ENCODE measurements around the gene DCD. TPM values are rescaled to one million over a fixed set of nuclear protein-coding genes. Genes with fewer than 3 reads are reported as not detected.

Gene DCD
- total and polyA plus RNA-seq, 2 donors from 2014 or later, result not detected

- Histone ChIP-seq H3K36me3 (ENCODE audit: control insufficient read depth in 2 of 3, insufficient read depth in 3 of 3, low read length in 3 of 3) (no peaks in the 10 kb centered on the region), H3K27ac (ENCODE audit: low read depth in 2 of 2, low read length in 2 of 2) (no peak overlapping the region), H3K9ac (ENCODE audit: low read length in 3 of 3) (no peak overlapping the region), H3K27me3 (ENCODE audit: control insufficient read depth, insufficient read depth, low read length) (no peaks in the 10 kb centered on the region), H3K4me3 (ENCODE audit: low read length in 3 of 3) (no peak overlapping the region), H3K4me1 (ENCODE audit: control insufficient read depth in 2 of 3, insufficient read depth in 2 of 3, low read depth in 1 of 3, low read length in 3 of 3) (no peaks in the 10 kb centered on the region), H3K9me3 (ENCODE audit: control insufficient read depth in 2 of 3, insufficient read depth in 1 of 3, low read length in 3 of 3) (peaks cover 0 to 2% (median 0%) of the 10 kb centered on the region in 3 donors)
- intact Hi-C loops (cut with DNase I), result no loop called here
- no peak for FAIRE-seq
- DNase-seq, result no peak
- TF ChIP-seq, protein P1, sequence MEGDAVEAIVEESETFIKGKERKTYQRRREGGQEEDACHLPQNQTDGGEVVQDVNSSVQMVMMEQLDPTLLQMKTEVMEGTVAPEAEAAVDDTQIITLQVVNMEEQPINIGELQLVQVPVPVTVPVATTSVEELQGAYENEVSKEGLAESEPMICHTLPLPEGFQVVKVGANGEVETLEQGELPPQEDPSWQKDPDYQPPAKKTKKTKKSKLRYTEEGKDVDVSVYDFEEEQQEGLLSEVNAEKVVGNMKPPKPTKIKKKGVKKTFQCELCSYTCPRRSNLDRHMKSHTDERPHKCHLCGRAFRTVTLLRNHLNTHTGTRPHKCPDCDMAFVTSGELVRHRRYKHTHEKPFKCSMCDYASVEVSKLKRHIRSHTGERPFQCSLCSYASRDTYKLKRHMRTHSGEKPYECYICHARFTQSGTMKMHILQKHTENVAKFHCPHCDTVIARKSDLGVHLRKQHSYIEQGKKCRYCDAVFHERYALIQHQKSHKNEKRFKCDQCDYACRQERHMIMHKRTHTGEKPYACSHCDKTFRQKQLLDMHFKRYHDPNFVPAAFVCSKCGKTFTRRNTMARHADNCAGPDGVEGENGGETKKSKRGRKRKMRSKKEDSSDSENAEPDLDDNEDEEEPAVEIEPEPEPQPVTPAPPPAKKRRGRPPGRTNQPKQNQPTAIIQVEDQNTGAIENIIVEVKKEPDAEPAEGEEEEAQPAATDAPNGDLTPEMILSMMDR (IDR thresholded peaks at IDR 0.05; ENCODE audit: borderline replicate concordance, extremely low read depth, insufficient read depth), result no peak
These were observed 16.0 kb downstream of the DCD start for GRCh38 chr12:54631988-54632728.

- H3K9ac ChIP-seq (ENCODE audit: low read length in 3 of 3), result no peak overlapping the region
- H3K27me3 ChIP-seq (ENCODE audit: control insufficient read depth, insufficient read depth, low read length), result no peaks in the 10 kb centered on the region
- no peaks in the 10 kb centered on the region for H3K36me3 ChIP-seq (ENCODE audit: control insufficient read depth in 2 of 3, insufficient read depth in 3 of 3, low read length in 3 of 3)
- FAIRE-seq, result no peak
- intact Hi-C loops (cut with DNase I), result no loop called here
- no peaks in the 10 kb centered on the region for H3K4me1 ChIP-seq (ENCODE audit: control insufficient read depth in 2 of 3, insufficient read depth in 2 of 3, low read depth in 1 of 3, low read length in 3 of 3)
- no peak for DNase-seq
- TF ChIP-seq, protein P1 (IDR thresholded peaks at IDR 0.05; ENCODE audit: borderline replicate concordance, extremely low read depth, insufficient read depth), result no peak
- H3K9me3 ChIP-seq (ENCODE audit: control insufficient read depth in 2 of 3, insufficient read depth in 1 of 3, low read length in 3 of 3), result peaks cover 0 to 2% (median 0%) of the 10 kb centered on the region in 3 donors
- H3K27ac ChIP-seq (ENCODE audit: low read depth in 2 of 2, low read length in 2 of 2), result no peak overlapping the region
- H3K4me3 ChIP-seq (ENCODE audit: low read length in 3 of 3), result no peak overlapping the region
These were observed 16.6 kb downstream of the DCD start for GRCh38 chr12:54631551-54631950.

DNA sequence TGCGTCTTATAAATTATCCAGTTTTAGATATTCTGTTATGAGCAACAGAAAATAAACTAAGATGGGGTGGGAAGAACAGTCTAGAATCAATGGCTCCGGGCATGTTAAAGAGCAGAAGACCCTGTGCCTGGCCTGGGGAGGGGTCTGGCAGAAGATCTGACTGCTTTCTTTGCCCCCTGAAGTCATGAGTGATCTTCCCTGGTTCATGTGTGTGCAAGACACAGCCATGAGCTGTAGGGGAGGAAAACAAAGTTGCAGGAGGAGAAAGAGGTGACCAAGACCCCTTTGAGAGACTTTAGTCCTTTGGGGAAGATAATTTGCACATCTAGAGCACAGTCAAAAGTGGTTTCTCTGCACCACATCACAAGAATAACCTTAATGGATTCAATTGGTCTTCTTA lies 18.2 kb downstream of the DCD start:
- Histone ChIP-seq H3K27ac (ENCODE audit: low read depth in 2 of 2, low read length in 2 of 2) (no peak overlapping the region), H3K9me3 (ENCODE audit: control insufficient read depth in 2 of 3, insufficient read depth in 1 of 3, low read length in 3 of 3) (peaks cover 0 to 2% (median 0%) of the 10 kb centered on the region in 3 donors), H3K4me3 (ENCODE audit: low read length in 3 of 3) (no peak overlapping the region), H3K4me1 (ENCODE audit: control insufficient read depth in 2 of 3, insufficient read depth in 2 of 3, low read depth in 1 of 3, low read length in 3 of 3) (no peaks in the 10 kb centered on the region), H3K9ac (ENCODE audit: low read length in 3 of 3) (no peak overlapping the region), H3K36me3 (ENCODE audit: control insufficient read depth in 2 of 3, insufficient read depth in 3 of 3, low read length in 3 of 3) (no peaks in the 10 kb centered on the region), H3K27me3 (ENCODE audit: control insufficient read depth, insufficient read depth, low read length) (no peaks in the 10 kb centered on the region)
- FAIRE-seq, result no peak
- TF ChIP-seq, protein P1 (IDR thresholded peaks at IDR 0.05; ENCODE audit: borderline replicate concordance, extremely low read depth, insufficient read depth), result no peak
- intact Hi-C loops (cut with DNase I), result no loop called here
- no peak for DNase-seq
